Amniotic stem cell (primary cell): ENCODE data around the gene PROSER2.

Source experiments
- DNase-seq: peaks from one replicate; lab custom pipeline; 2025; lab: John Stamatoyannopoulos, UW

The PROSER2 gene

DNA sequence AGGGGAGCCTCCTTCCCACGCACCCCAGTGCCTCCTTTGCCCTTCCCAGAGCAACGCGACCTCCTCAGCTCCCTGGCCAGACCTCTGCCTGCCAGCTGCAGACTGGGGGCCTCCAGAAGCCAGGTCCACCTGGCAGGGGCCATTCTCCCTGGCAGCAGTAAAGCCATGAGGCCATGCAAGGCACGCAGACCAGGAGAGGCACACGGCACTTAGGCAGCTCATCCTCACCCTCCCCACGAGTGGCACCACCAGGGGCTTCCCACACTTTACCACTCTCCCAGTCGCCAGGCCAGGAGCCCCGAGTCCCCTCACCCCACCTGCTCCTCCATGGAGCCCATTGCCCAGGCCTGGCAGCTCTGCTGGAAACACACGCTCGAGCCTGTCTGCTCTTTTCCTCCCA, 85.4 kb downstream of the PROSER2 start:
- no peak for DNase-seq

DNA sequence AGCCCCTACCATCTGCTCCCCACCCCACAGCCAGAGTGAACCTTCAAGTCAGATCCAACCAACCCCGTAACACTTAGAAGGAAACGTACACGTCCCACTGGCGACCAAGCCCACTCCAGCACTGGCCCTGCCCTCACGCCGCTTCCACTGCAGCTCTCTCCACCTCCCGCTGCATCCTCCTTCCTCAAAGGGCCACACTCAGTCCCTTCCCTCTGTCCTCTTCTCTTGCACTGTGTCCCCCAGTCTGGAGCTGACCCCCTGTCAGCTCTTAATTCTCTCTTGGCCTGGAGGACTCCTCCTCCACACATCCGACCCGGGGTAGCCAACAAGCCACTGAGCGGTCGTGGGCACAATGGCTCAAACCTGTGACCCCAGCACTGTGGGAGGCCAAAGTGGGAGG, 85.8 kb downstream of the PROSER2 start:
- DNase-seq = no peak

GRCh38 chr10:11909618-11910017, 86.5 kb downstream of the PROSER2 start:
- DNase-seq = no peak

GRCh38 chr10:11910102-11910501, 86.9 kb downstream of the PROSER2 start:
- DNase-seq = no peak

- DNase-seq = no peak
Observed at GRCh38 chr10:11913079-11913641, 90.0 kb downstream of the PROSER2 start.

- no peak for DNase-seq
Observed at GRCh38 chr10:11918384-11918783, 95.2 kb downstream of the PROSER2 start.

DNA sequence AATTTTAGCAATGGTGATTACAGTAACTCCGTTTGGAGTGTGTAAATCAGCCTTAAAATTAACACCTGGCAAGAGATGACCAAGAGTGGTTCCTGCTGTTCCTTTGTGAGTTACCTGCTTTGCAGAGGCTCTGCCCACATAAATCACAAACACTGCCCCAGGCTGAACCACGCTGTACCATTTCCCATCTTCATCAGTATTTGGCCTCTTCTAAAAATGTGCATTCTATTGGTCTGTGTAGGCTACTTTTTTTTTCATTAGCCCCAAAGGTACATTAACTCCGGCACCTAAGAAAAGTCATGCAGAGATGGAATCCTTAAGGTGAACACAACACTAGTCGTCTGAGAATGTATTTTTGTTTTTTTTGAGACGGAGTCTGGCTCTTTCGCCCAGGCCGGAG, 96.1 kb downstream of the PROSER2 start:
- no peak for DNase-seq
